GM21786 (cell line): ENCODE results near the gene KCNH2.

Source experiments
- ATAC-seq: cut with Tn5 transposase; IDR thresholded peaks from one replicate; pipeline ENCODE4 v1.9.1; 2021; ENCODE audit not compliant: unreplicated experiment

KCNH2 gene

GRCh38 chr7:150961510-150962289 is 16.4 kb downstream of the KCNH2 start:
- ATAC-seq: no peak

DNA sequence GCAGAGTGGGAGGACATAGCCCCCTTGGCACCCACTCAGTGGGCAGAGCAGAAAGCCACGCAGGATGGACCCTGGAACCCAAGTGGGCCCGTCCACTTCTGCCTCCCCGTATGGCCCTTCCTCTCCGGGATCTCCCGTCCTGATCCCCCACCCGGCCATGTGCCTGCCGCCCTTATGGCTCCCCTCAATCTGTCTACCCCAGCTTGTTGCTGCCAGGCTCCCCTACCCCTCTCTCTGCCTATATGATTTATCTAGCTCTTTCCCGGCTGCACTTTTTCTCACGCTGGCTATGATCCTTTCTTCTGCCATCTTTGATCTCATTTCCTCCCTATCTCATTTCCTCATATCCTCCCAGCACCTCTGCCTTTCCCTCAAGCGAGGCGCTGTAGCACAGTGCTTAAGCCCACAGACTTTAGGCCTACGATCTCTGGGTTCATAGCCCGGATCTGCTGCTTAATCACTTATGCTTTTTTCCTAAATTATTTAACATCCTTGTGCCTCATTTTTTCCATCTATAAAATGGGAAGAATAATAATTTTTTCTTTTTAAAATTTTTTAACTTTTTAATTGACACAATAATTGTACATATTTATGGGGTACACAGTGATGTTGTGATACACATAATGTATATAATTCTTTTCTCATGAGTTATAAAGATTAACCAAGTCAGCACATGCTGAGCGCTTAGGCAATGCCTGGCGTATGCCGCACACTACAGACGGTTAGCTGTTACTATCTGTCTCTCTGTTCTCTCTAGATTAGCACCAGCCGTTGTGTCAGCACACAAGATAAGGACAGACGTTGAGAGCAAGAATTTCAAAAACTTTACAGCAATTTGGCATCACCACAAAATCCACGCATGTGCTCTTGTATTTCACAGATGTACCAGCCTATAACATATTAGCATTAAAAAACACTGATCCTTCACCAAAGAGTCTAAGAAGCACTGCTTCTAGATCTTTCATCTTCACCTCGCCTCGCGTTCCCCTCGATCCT is 18.1 kb downstream of the KCNH2 start:
- no peak for ATAC-seq

DNA sequence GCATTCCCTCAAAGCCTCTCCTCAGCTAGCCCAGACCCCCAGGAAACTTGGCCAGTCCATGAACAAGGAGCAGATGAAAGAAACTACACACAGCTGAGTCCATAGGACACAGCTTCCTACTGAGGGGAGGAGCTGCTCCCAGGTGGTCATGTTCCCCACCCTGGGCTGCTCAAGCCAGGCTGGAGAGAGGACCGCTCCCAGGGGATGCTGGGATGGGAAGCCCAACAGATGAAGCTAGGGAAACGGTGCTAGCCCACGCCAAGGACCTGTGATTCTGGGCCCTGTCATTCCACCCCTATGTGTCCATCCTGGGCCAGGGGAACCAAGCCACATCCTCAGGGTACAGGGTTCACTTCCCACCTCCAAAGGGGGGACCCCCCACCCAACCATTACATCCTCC is 19.0 kb downstream of the KCNH2 start:
- ATAC-seq: no peak

- no peak for ATAC-seq
Observed at GRCh38 chr7:150958597-150958996, 19.5 kb downstream of the KCNH2 start.

GRCh38 chr7:150958062-150958552 is 20.0 kb downstream of the KCNH2 start:
- ATAC-seq: no peak

DNA sequence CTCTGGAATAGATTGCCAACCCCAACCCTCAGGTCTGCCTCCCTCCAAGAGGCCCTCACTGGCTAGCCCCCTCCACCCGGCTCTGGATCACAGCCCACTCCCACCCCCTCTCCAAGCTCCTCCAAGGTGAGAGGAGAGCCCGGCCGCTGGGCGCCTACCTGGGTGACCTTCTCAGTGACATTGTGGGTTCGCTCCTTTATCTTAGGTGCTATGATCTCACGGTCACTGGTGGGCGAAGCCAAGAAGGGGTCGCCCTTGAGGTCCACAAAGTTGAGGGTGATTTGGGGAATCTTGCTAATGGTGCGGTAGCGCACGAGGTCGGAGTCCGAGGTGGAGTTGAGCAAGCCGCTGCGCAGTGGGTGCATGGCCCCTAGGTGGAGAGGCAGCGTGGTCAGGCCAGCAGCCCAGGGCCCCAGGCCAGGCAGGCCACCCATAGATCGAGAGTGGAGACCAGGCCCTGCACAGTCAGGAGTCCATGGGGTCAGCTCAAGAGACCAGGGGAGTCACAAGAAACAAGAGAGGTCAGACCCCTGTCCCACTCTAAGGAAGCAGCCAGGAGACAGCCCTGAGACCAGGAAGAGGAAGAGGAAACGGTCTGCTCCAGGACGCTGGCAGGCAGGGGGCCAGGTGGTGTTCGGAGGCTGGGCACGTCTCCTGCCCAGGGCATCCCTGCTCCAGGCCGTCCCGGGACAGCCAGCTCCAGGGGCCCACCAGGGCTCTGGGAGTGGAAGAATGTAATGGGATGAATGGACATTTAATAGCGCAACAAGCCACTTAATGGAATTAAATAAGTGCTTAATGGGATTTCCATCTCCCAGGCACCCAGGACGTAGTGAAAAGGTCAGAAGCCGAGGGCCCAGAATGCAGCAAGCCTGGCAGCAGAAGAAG is 20.7 kb downstream of the KCNH2 start:
- ATAC-seq: no peak

- ATAC-seq: no peak
Observed at GRCh38 chr7:150956395-150957132, 21.6 kb downstream of the KCNH2 start.

DNA sequence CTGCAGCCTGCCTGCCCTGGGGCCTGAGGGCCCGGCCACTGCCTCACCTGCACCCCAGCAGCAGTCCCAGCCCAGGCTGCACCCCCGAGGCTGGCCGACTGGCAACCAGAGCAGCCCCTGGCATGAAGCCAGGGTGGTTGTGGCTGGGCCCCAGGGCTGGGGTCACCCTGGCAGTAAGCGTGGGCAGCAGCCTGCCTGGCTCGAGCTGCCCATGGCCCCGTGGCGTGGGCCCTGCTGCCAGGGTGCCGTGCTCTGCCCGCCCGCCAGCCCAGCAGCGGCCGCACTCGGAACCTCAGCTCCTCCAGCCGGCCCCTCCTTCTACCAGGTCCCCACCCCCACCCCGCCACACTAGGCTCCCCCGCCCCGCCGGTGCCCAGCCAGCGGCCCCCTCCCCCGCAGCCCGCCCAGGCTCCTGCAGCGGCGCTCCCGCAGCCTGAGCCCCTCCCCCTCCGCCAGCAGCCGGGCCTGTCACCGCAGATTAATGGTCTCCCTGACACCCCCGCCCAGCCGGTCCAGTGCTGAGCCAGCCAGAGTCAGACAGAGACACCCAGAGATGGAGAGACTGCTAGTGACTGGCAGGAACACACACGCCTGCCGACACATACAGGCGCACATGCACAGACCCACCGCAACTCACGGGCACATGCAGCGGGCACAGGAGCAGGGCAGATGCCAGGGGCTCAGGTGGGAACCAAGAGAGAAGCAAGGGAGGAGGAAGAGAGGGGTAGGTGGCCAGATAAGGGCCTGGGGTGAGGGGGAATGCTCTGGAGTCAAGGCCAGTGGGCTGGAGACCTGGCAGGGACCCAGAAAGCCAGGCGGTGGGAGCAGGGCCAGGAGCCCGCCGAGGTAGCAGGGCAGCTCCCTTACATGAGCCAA is 22.4 kb downstream of the KCNH2 start:
- ATAC-seq: no peak

- ATAC-seq: no peak
Observed at GRCh38 chr7:150954986-150955518, 23.1 kb downstream of the KCNH2 start.

DNA sequence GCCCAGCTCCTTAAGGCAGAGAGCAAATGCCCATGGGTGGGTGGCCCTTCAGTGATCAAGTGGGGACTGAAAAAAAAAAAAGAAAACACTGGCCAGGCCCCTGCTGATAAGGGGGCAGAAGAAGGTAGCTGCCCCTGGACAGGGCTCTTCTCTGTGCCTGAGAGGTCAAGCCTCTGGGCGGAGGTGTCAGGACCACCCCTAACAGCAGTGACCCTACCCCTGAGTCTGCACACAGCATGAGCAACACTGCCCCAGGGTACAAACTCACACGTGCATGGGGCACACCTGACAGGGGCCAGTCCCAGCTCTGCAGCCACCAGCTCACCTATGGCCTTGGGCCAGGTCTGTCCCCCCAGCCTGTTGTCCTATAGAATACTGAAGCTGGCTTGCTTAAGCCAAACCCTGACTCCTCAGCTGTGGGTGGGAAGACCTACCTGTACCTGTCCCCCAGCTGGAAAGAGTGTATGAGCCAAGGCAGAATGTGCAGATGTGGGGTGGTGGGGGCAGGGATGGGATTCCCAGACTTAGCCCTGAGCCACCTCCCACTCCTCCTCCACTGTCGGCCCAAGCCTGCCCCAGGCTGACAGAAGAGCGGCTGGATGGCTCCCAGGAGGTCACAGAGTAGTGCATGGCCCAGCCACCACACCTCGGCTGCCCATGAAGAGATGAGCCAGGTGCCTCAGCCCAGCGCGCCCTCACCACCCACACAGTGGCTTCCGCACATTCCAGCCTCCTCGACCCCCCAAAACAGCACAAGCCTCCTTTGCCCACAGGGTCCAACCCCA is 23.7 kb downstream of the KCNH2 start:
- ATAC-seq: no peak

GRCh38 chr7:150953061-150953997 is 24.8 kb downstream of the KCNH2 start:
- no peak for ATAC-seq

DNA sequence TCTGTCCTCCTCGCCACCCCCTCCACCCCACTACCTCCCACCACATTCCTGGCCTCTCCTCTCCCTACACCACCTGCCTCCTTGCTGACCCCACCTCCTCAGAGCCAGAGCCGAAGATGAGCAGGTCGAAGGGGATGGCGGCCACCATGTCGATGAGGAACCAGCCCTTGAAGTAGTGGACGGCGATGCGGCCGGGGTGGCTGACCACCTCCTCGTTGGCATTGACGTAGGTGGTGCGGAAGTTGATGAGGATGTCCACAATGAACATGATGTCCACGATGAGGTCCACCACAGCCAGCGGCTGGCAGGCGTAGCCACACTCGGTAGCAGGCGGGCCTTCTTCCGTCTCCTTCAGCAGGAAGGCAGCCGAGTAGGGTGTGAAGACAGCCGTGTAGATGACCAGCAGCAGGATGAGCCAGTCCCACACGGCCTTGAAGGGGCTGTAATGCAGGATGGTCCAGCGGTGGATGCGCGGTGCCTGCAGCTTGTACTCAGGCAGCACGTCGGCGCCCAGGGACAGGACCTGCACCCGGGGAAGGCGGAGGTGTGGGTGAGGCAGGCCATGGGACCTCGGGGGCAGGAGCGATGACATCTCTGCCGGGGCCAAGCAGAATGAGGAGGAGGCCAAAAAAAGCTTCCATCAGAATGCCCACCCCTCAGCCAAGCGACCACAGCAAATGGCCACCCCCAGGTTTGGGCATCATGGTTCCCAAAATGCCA is 25.6 kb downstream of the KCNH2 start:
- no peak for ATAC-seq

DNA sequence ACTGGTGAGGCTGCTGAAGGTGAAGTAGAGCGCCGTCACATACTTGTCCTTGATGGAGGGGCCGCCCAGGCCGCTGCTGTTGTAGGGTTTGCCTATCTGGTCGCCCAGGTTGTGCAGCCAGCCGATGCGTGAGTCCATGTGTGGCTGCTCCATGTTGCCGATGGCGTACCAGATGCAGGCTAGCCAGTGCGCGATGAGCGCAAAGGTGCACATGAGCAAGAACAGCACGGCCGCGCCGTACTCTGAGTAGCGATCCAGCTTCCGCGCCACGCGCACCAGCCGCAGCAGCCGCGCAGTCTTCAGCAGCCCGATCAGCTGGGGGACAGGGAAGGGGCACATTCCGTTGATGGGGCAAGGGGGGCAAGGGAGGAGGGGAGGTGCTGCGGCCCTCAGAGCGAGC is 26.6 kb downstream of the KCNH2 start:
- ATAC-seq: no peak

DNA sequence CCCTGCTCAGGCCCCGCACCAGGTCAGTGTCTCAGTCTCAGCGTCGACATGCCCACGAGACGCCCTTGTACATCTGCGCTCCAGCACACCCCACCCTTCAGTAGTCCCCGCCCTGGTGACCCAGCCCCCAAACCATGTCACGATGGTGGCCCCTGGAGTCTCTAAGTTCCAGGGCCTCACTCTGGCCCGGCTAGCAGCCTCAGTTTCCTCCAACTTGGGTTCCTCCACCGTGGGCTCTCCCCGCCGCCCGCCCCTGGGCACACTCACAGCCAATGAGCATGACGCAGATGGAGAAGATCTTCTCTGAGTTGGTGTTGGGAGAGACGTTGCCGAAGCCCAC is 27.0 kb downstream of the KCNH2 start:
- ATAC-seq: no peak

- ATAC-seq: no peak
Observed at GRCh38 chr7:150950496-150951180, 27.5 kb downstream of the KCNH2 start.

GRCh38 chr7:150949971-150950491 is 28.1 kb downstream of the KCNH2 start:
- ATAC-seq: no peak
